OCI-LY3 (cell line): ENCODE results near the gene ACTL6B.
A peak's percentile ranks its signal among the peaks of the same experiment; 100 is the strongest.

Source experiments
- CTCF ChIP-seq: fragments of 200-600, 300-600 bp; sonication (generic); IDR thresholded peaks from 2 replicates; pipeline ENCODE4 v1.5.1; 2014; ENCODE audit warnings: antibody characterized with exemption, low read length, low read depth
- EZH2phosphoT487 ChIP-seq: fragments of 200-600 bp; shearing (Covaris generic); IDR thresholded peaks from 2 replicates; pipeline ENCODE4 v1.6.1; 2018; ENCODE audit warnings: antibody characterized with exemption, mixed run types, low read depth

- TF ChIP-seq CTCF (peak; percentile 86), EZH2phosphoT487 (no peak)
Measured at GRCh38 chr7:100691676-100692577, 35.7 kb upstream of the ACTL6B start.
